SH-SY5Y (cell line): ENCODE results near the gene OBSL1.

ENCODE experiments used
- GATA2 ChIP-seq: IDR thresholded peaks from 2 replicates; pipeline ENCODE4 v1.6.1; 2011; ENCODE audit warnings: mild to moderate bottlenecking, low read depth, low read length
- GATA3 ChIP-seq: IDR thresholded peaks from 2 replicates; pipeline ENCODE4 v1.6.1; 2011; ENCODE audit warnings: low read depth, mild to moderate bottlenecking, low read length, moderate library complexity

DNA sequence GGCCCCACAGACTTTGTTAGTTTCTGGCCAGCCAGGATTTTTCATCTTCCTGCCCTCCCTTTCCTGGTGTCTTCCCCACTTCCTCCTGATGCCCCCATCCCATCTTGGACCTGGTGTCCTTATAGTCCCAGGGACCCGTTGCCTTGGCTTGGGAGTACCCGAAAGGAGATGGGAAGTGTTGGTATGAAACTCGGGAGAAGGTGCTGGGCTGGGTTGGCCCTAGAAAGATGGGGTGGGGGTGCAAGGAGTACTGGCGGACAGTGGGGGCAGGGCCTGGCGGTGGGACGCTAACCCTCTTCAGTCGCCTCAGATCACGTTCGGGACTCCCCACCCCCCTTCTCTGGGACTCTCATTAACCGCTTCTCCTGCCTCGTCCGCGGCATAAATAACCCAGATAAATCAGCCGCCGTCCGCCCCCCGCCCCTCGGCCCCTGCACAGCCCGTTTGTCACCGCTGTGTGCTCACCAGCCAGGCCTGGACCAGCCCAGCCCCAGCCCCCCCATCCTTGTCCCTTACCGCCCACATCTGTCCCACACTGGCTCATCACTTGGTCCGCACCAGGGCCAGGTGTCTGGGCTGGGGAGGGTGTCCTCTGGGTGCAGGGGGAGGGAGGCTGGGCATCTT, 60.7 kb downstream of the OBSL1 start:
- TF ChIP-seq GATA3, result no peak
- no peak for TF ChIP-seq GATA2
